A172 (cell line): ENCODE measurements around the gene CYP2C8. TPM values are rescaled to one million over a fixed set of nuclear protein-coding genes. Genes with fewer than 3 reads are reported as not detected.
"Not testable (repeated sequence)": the region's sequence is repeated elsewhere in the genome, so short reads cannot be mapped to it uniquely, and the experiment has no call there.

Source experiments
- DNase-seq: peaks from one replicate; pipeline ENCODE4 v3.0.0-alpha.2; 2015; ENCODE audit warnings: low spot score
- total RNA-seq: library from RNA; depleted of rRNA; stranded (reverse); fragments of >200 nt; shearing (Covaris generic); gene quantifications from 2 replicates; pipeline ENCODE4 v1.2.3, GENCODE V29; 2014; rRNA removed

Gene CYP2C8
- not detected in 2 replicates for total RNA-seq

DNA sequence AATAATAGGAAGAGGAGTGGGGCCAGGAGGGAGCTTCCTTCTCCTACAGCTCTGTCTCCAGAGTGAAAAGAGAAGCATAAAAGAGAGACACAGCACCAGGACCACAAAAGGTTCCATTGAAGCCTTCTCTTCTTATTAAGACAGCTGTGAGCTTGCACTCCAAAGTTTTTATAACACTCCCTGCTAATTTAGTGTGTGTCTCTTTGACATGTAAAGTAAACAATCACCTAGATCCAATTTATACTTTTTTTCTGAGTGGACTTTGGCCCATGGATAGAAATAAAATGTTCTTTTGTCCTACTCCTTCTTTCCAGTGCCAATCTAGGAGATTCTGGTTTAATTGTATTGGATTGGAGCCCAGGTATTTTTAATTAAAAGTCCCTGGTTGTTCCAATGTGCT is at the start of gene CYP2C8:
Gene CYP2C8 (minus strand): TSS at position 212 of the 400 bp plus-strand sequence. CDS start 95 bp downstream, at position 117.
- DNase-seq = no peak

DNA sequence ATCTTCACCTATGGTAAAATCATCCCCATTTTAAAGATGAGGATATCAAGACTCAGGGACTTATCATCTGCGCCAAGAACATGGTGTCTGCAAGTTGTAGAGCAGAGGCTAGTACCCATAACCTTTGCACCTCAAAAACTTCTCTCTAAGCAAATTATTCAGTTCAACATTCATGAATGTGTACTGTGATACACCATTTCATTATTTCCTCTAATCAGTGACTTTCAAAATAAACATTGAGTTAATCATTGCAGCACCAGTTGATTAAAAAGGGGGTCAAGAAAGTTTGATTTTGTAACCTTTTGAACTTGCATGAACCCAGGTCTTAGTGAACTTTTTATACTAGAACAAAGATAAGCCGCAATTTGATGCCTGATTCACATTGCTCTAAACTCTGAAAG is 47.6 kb upstream of the CYP2C8 start:
- DNase-seq = no peak

DNA sequence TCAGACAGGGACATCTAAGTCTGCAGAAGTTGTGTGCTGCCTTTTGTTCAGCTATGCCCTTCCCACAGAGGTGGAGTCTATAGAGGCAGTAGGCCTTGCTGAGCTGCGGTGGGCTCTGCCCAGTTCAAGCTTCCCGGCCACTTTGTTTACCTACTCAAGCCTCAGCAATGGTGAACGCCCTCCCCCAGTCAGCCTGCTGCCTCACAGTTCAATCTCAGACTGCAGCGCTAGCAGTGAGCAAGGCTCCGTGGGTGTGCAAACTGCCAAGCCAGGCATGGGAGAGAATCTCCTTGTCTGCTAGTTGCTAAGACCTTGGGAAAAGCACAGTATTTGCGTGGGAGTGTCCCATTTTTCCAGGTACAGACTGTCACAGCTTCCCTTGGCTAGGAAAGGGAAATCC is 41.5 kb upstream of the CYP2C8 start:
- not testable (repeated sequence) for DNase-seq

DNA sequence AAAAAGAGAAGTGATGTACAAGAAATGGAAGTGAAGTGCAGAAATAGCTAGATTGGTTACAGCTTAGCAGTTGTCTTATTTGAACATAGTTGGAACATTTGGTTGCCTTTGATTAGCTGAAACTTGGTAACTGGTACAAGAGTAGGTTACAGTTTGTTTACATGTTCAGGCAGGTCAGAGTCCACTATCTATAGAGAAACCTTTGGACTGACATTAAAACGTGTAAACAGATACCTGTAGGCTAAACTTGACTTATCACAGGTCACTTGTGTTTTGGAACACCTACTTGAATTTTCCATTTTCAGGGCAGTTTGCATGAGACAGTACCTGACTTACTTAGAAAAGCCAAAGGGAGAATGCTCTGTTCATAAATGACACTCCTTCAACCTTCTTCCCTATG is 28.5 kb upstream of the CYP2C8 start:
- DNase-seq = no peak

DNA sequence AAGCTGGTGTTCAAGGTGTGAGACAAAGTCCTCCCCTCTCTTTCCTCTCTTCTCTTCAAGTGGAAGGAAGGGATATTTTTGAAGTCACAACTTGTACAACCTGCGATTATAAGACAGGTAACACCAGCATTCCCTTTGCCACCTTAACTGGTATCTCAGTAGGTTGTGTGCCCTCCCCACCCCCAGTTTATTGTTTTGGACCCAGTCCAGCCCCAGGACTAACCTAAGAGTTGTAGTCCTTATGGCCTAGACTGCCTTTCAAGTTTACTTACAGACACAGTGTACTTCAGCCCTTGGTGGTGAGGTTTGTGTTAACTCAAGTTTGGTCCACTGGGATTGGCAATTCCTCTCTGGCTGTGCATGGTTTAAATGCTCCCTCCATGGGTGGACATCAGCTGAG is 26.8 kb upstream of the CYP2C8 start:
- DNase-seq = no peak

DNA sequence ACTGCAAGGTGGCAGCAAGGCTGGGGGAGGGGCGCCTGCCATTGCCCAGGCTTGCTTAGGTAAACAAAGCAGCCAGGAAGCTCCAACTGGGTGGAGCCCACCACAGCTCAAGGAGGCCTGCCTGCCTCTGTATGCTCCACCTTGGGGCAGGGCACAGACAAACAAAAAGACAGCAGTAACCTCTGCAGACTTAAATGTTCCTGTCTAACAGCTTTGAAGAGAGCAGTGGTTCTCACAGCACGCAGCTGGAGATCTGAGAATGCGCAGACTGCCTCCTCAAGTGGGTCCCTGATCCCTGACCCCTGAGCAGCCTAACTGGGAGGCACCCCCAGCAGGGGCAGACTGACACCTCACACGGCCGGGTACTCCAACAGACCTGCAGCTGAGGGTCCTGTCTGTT is 10.3 kb upstream of the CYP2C8 start:
- DNase-seq = not testable (repeated sequence)

DNA sequence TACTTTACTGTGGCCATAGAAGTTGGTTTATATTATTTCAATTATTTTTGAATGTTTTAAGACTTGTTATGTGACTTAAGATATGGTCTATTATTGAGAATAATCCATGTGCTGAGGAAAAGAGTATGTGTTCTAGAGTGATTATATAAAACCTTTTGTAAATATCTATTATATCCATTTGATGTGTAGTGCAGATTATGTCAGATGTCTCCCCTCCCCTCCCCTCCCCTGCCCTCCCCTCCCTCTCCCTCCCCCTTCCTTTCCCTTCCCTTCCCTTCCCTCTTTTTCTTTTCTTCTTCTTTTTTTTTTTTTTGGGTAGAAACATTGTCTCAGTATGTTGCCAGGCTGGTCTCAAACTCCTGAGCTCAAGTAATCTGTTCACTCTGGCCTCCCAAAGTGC is 8.3 kb upstream of the CYP2C8 start:
- no peak for DNase-seq

DNA sequence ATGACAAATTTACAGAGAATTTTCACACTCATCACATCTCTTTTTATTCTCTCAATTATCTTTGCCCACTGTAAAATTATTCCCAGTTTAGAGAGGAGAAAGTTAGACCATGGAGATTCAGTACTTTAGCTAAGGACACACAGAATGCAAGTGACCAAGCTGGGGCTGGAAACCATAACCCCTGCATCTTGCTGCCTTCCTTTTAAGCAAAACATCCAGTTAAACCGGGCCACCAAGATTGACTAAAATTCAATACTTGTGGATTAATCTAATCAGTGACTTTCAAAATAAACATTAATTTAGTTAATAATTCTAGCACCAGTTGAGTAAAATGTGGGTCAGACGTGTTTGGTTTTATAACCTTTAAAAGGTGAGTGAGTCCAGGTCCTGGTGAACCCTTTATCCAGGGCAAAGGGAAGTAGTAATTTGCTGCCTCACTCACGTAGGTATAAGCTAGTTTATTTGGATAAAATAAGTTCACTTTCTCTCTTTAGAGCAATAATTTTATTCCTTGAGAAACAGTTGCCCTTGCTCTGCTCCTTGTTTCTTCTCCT is 1.9 kb upstream of the CYP2C8 start:
- DNase-seq = no peak

DNA sequence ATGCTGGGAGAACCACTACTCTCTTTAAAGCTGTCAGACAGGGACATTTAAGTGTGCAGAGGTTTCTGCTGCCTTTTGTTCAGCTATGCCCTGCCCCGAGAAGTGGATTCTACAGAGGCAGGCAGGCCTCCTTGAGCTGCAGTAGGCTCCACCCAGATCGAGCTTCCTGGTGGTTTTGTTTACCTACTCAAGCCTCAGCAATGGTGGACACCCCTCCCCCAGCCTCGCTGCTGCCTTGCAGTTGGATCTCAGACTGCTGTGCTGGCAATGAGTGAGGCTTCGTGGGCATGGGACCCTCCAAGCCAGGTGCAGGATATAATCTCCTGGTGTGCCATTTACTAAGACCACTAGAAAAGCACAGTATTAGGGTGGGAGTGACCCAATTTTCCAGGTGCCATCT is 5.2 kb downstream of the CYP2C8 start:
- not testable (repeated sequence) for DNase-seq

DNA sequence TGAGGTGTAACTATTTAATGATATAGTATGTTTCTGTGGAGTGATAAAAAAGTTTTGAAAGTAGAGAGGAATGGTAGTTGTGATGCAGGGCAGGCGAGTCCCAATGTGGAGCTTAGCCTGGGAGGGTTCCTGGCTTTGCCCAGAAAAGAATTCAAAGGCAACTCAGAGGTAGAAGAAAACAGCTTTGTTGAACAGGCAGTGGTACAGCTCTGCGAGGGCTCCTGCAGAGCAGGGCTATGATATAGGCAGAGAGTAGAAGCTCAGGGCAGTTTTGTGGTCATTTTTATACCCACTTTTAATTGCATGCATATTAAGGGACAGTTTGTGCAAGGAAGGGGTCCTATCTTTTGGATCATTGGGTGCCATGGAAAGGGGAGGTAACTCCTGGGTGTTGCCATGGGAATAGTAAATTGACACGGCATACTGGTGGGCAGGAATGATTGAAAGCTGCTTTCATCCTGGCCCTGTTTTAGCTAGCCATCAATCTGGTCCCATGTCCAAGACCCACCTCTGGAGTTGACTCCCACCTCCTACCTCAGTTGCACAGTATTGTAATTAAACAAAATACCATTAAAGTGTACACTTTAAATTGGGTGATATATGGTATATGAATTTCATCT is 12.4 kb downstream of the CYP2C8 start:
- DNase-seq = no peak

DNA sequence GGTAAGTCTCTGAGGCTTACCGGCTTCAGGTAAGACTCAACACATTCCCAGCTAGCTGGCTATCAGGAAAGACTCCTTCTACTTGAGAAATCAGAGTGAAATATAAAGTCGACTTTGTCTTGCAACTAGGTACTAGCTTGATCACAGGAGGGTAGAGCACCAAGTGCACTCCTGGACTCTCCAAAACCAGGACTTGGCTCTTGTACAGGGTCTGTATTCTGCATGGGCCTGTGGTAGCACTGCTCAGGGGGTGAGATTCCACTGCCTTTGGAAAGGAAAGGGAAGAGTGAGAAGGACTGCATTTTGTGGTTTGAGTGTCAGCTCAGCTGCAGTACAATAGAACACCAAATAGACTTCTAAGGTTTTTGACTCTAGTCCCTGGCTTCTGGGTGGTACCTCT is 19.4 kb downstream of the CYP2C8 start:
- no peak for DNase-seq

DNA sequence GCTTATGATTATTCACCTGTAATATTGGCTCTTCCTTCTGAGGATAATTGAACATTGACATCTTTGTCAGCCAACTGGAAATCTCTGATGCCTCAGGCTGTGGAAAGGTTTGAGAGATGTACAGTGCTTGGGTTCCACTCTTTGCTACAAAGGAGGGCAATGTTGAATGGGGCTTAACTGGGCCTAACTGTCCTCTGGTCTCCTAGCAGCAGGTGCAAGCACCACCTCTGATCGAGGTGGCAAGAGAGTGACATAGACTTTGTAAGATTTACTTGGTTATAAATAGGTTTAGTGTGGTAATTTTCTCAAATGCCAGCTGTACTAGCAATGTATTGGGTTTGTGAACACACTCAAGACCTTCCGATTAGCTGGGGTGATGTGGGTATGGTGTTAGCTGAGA is 21.1 kb downstream of the CYP2C8 start:
- no peak for DNase-seq

DNA sequence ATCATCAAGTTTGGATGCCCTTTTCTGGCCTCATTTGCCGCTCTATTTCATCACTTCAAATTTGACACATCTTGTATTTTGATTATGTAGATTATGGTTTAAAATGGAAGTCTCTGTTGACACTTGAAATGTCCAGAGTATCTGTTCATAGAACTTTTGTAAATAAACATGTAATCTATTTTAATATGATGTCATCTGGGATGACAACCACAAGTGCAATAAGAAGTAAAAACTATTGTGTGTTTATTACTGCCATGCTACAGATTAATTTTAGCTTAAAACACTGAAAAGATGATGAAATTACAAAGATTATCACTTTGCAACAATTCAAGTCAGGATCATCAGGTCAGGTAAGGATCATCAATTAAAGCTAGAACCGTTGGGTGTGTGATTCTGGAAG is 30.0 kb downstream of the CYP2C8 start:
- DNase-seq = no peak

DNA sequence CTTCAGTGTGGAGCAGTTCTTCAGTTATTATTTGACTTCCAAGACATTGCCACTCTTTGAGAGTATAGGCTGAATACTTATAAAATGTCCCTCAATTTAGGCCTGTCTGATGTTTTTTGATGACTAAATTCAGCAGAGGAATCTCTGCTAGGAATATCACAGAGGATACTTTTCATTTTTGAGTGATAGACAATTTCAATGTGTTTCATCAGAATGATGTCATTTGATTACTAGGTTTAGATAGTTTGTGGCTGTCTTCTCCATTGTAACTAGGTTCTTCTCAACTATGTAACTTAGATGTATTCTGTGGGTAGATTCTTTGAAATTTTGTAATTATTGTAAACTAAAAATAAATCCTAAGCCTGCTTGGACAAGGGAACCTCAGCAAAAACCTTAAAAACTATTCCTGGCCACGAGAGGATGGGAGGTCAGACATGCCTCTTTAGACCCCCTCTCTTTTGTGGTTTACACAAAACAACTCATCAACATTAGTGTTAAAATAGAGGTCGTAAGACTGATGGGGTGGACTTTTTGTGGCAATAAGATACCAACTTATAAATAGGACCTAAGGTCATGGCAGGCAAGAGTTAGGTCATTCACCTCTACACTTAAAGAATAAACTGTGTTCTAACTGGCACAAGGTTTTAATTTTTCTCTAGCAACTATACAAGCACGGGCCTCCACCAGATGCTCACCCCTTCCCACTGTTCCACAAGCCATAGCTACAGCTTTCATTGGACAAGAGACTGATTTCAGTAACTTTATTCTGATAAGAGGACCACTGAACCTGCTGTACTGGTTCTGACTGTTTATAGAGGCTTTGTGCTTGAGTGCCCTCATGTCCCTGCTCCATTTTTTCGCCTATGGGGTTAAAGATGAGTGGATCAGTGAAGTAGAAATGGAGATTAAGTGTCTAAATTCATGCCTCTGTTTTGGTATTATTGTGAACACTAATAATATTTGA is 33.7 kb downstream of the CYP2C8 start:
- DNase-seq = no peak

DNA sequence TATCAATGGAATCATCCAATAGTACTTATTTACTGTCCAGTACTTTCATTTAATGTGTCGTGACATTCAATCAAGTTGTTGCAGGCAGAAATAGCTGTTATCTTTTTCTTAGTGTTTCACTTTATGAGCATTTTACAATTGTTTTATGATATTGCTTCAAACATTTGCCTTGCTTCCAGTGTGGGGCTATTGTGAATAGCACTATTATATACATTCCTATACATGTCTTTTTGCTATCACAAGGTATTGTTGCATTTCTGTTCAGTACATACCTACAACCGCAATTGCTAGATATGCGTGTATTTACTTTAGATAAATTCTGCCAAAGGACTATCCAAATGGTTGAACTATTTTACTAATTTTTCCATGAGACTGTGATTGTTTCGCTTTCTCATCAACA is 34.9 kb downstream of the CYP2C8 start:
- DNase-seq = no peak

DNA sequence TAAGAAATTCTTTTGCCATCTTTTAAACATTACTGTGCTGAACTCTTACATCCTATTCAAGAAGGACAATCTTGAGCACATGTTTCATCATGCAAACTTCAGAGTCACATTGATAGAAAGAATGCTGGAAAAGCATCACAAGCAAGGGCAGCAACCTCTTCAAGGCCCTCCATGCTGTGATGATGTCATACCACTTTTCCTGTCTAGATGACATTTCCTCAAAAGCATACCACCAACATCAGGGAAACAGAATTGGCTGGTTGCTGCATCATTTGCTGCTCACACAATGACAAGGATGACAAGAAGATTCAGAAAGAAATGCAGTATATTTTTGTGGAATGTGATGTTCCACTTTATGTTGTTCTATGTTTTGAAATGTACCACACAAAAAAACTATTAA is 37.6 kb downstream of the CYP2C8 start:
- no peak for DNase-seq

DNA sequence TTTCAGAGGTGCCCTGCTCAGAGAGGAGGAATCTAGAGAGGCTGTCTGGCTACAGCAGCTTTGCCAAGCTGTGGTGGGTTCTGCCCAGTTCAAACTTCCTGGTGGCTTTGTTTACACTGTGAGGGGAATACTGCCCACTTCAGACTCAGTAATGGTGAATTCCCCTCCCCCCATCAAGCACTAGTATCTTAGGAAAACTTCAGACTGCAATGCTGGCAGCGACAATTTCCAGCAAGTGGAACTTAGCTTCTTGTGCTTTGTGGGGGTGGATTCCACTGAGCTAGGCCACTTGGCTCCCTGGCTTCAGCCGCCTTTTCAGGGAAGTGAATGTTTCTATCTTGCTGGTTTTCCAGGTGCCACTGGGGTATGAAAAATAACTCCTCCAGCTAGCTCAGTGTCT is 42.8 kb downstream of the CYP2C8 start:
- no peak for DNase-seq

DNA sequence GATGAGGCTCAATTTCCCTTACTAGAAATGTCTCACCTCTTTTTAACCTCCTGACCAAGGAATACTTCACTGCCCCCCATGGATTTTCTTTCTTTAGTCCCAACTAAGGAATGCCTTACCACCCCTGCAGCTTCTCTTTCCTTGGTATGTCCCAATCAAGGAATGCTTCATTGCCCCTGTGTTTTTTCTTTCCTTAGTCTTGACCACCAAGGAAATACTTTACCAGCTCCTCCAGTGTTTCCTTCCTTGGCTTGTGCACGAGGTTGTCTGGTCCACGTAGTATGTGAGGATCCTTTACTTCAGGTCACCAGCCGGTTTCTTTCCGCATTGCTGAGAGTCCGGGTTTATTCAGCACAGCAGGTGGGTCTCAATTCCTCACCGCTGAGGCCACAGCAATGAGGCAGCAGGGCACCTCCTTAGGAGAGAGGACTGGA is 71.5 kb downstream of the CYP2C8 start:
- DNase-seq = no peak

DNA sequence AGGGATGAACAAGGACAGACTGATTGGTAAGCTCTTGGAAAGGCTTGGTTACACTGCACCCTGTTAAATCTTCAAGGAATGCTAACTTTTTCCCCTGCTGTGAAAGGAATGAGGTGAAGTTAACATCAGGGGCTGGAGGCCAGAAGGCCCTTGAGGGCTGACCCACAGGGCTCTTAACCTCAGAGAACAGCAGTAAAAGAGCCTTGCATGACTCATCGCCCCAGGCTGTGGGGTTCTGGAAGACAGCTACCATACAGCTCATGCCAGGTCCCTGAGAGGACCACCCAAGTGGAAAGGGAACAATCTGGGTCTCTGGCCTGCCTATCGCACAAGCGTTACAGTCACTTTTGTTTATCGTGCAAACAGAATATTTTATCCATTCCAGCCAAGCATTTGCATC is 76.5 kb downstream of the CYP2C8 start:
- DNase-seq = peak; percentile 23

DNA sequence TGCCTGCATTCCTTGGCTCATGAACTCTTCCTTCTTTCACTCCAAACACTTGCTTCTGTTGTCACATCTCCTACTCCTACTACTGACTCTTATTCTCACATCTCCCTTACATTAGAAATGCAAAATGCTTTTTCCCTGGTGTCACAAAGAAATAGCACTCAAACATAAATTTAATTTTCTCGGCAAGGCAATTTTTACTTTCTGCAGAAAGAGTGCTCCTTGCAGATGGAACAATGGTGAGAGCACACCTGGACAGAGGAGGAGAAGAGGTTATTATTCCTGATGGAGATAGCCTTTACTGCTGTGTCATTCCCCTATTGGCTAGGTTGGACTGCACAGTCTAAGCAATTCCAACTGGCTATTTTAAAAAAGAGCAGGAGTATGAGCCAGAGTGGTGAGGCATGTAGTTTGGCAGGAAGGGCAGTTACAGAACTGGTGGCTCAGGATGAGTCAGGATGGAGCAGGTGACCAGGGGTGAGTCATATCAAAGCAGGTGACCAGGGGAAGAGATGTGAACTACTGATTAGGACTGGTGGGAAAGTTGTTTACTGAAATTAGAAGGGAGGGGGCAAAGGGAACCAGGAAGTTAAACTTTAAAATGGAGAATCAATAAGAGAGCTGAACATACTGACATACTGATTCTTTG is 77.9 kb downstream of the CYP2C8 start:
- DNase-seq = peak; percentile 60

DNA sequence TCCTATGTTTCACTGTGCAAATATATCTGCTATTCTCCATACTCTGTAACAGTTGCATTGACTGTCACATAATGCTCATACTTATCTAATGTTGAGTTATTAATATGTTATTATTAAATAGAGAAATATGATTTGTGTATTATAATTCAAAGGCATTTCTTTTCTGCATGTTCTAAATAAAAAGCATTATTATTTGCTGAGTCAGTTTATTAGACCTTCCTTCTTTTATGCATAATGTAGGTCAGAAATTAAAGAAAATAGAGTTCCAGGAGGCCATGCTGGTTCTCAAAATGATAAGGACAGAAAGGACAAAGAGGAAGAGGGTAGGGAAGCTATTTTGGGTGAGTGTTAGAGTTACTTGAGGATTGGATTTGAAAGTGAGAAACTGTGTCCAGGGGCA is 80.1 kb downstream of the CYP2C8 start:
- no peak for DNase-seq
